ENCODE measurements around the gene DOK6. TPM values are rescaled to one million over a fixed set of nuclear protein-coding genes. Genes with fewer than 3 reads are reported as not detected.
A peak's percentile ranks its signal among the peaks of the same experiment; 100 is the strongest.

The DOK6 gene
- total RNA-seq, 1 experiment from 2014 or later = not detected

DNA sequence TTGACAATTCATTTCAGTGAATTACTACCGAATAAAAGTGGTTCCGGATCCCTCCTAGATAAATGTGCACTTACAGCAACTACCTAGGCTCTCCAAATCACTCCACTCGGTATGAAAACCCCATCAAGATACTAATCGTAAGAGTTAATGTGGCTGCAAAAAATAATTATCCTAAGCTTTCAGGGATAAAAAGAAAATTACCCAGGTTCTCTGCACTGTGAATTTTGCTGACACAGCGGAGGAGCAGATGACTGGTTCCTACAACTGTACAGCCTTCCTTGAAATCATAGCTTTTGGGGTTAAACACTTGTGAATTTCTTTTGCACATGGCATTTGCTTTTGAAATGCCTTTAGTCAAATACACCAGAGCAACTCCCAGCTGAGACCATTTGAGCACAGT is 442.3 kb downstream of the DOK6 start:
- ATAC-seq = no peak
- intact Hi-C loops (cut with micrococcal nuclease) = no loop called here

GRCh38 chr18:69844656-69845055 is 444.0 kb downstream of the DOK6 start:
- Histone ChIP-seq H3K36me3 (ENCODE audit: low read depth, low read length) (no peaks in the 10 kb centered on the region), H3K79me2 (ENCODE audit: low read length) (no peaks in the 10 kb centered on the region), H3F3A (ENCODE audit: low read length, unreplicated experiment) (no peaks in the 10 kb centered on the region), H3K4me1 (ENCODE audit: insufficient read depth, low read length) (no peaks in the 10 kb centered on the region), H3K27ac (ENCODE audit: low read length) (no peak overlapping the region), H2AFZ (ENCODE audit: low read length) (no peak overlapping the region), H3K27me3 (ENCODE audit: low read length) (no peaks in the 10 kb centered on the region), H4K20me1 (ENCODE audit: low read length) (no peaks in the 10 kb centered on the region), H3K4me3 (ENCODE audit: low read length) (no peak overlapping the region), H3K9me3 (ENCODE audit: low read length) (no peaks in the 10 kb centered on the region), H3K9me2 (replicated peaks; ENCODE audit: low read length) (no peaks in the 10 kb centered on the region), H3K4me2 (ENCODE audit: low read length) (no peak overlapping the region), H3K9ac (ENCODE audit: low read length) (no peak overlapping the region)
- TF ChIP-seq, protein P1, sequence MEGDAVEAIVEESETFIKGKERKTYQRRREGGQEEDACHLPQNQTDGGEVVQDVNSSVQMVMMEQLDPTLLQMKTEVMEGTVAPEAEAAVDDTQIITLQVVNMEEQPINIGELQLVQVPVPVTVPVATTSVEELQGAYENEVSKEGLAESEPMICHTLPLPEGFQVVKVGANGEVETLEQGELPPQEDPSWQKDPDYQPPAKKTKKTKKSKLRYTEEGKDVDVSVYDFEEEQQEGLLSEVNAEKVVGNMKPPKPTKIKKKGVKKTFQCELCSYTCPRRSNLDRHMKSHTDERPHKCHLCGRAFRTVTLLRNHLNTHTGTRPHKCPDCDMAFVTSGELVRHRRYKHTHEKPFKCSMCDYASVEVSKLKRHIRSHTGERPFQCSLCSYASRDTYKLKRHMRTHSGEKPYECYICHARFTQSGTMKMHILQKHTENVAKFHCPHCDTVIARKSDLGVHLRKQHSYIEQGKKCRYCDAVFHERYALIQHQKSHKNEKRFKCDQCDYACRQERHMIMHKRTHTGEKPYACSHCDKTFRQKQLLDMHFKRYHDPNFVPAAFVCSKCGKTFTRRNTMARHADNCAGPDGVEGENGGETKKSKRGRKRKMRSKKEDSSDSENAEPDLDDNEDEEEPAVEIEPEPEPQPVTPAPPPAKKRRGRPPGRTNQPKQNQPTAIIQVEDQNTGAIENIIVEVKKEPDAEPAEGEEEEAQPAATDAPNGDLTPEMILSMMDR (conservative IDR thresholded peaks at IDR 0.05; ENCODE audit: low read depth, low read length) = no peak
- TF ChIP-seq EZH2 (IDR thresholded peaks at IDR 0.05; ENCODE audit: low read length, unreplicated experiment) (no peak), EZH2phosphoT487 (IDR thresholded peaks at IDR 0.05; ENCODE audit: borderline replicate concordance, low read length) (no peak)
- ATAC-seq (no peak), DNase-seq (no peak)
- POLR2A ChIA-PET (ENCODE audit: unreplicated experiment) = no interaction called here
- no TSS peak for BruUV-seq (replicated peaks)
- intact Hi-C loops (cut with micrococcal nuclease) = no loop called here
- CTCF ChIA-PET = no interaction called here

More for the DNA sequence above, 442.3 kb downstream of the DOK6 start:
- no peak for TF ChIP-seq EZH2phosphoT487 (IDR thresholded peaks at IDR 0.05; ENCODE audit: borderline replicate concordance, low read length)
- TF ChIP-seq, protein P1 (conservative IDR thresholded peaks at IDR 0.05; ENCODE audit: low read depth, low read length) = no peak
- no peak for TF ChIP-seq EZH2 (IDR thresholded peaks at IDR 0.05; ENCODE audit: low read length, unreplicated experiment)
- Histone ChIP-seq H3K27me3 (ENCODE audit: low read length) (no peaks in the 10 kb centered on the region), H3K9me3 (ENCODE audit: low read length) (no peaks in the 10 kb centered on the region), H4K20me1 (ENCODE audit: low read length) (no peaks in the 10 kb centered on the region), H3K9me2 (replicated peaks; ENCODE audit: low read length) (no peaks in the 10 kb centered on the region), H3K27ac (ENCODE audit: low read length) (no peak overlapping the region), H3F3A (ENCODE audit: low read length, unreplicated experiment) (no peaks in the 10 kb centered on the region), H3K4me3 (ENCODE audit: low read length) (no peak overlapping the region), H3K4me1 (ENCODE audit: insufficient read depth, low read length) (no peaks in the 10 kb centered on the region), H2AFZ (ENCODE audit: low read length) (no peak overlapping the region), H3K9ac (ENCODE audit: low read length) (no peak overlapping the region), H3K79me2 (ENCODE audit: low read length) (no peaks in the 10 kb centered on the region), H3K4me2 (ENCODE audit: low read length) (no peak overlapping the region), H3K36me3 (ENCODE audit: low read depth, low read length) (no peaks in the 10 kb centered on the region)
- BruUV-seq (replicated peaks) = no TSS peak
- POLR2A ChIA-PET (ENCODE audit: unreplicated experiment) = no interaction called here
- DNase-seq = no peak
- CTCF ChIA-PET = no interaction called here

- Histone ChIP-seq H3K36me3 (ENCODE audit: low read depth, low read length) (no peaks in the 10 kb centered on the region), H3K9ac (ENCODE audit: low read length) (no peak overlapping the region), H3K27ac (ENCODE audit: low read length) (no peak overlapping the region), H3K27me3 (ENCODE audit: low read length) (no peaks in the 10 kb centered on the region), H3F3A (ENCODE audit: low read length, unreplicated experiment) (no peaks in the 10 kb centered on the region), H4K20me1 (ENCODE audit: low read length) (no peaks in the 10 kb centered on the region), H3K9me3 (ENCODE audit: low read length) (no peaks in the 10 kb centered on the region), H3K4me3 (ENCODE audit: low read length) (no peak overlapping the region), H3K9me2 (replicated peaks; ENCODE audit: low read length) (no peaks in the 10 kb centered on the region), H2AFZ (ENCODE audit: low read length) (no peak overlapping the region), H3K4me2 (ENCODE audit: low read length) (no peak overlapping the region), H3K4me1 (ENCODE audit: insufficient read depth, low read length) (no peaks in the 10 kb centered on the region), H3K79me2 (ENCODE audit: low read length) (no peaks in the 10 kb centered on the region)
- TF ChIP-seq, protein P1 (conservative IDR thresholded peaks at IDR 0.05; ENCODE audit: low read depth, low read length) = peak; percentile 29; the same call in 1 of the 2 replicates
- no peak for TF ChIP-seq EZH2phosphoT487 (IDR thresholded peaks at IDR 0.05; ENCODE audit: borderline replicate concordance, low read length)
- DNase-seq (no peak), ATAC-seq (no peak; the same call in 1 of the 2 replicates)
- ChIA-PET POLR2A (ENCODE audit: unreplicated experiment) (no interaction called here), CTCF (interaction anchor here (0.6 kb wide), 2 partner anchors 15 to 22 kb away, joined by 3 read pairs; no protein-coding TSS in a partner anchor)
- no TSS peak for BruUV-seq (replicated peaks)
- intact Hi-C loops (cut with micrococcal nuclease) = no loop called here
These were observed 445.2 kb downstream of the DOK6 start for GRCh38 chr18:69845593-69846506.
